Caco-2 (cell line): Measurements from ENCODE around the gene MROH2A. TPM values are rescaled to one million over a fixed set of nuclear protein-coding genes. Genes with fewer than 3 reads are reported as not detected.

Experiments
- BruUV-seq: library from RNA; stranded (reverse); fragments of 400-500 nt; replicated peaks from 2 replicates; lab custom pipeline; 2021; lab: Mats Ljungman, UMichigan
- CTCF ChIA-PET: fragments of 300-600 bp; sonication (Branson Sonifier 250); formaldehyde crosslinking; loops from one replicate; lab custom pipeline; 2022; ENCODE audit warnings: antibody characterized with exemption; lab: Charles Lee
- POLR2A ChIA-PET: fragments of 300-600 bp; sonication (Branson Sonifier 250); formaldehyde crosslinking; loops from one replicate; lab custom pipeline; 2022; ENCODE audit warnings: antibody characterized with exemption; lab: Charles Lee
- DNase-seq, 2 experiments: peaks; one replicate each; pipeline versions ENCODE4 v3.0.0 to v3.0.0-alpha.2; 2020 to 2022
- H3K27me3 ChIP-seq: replicated peaks from 2 replicates; pipeline ENCODE4 v1.6.0; 2011; ENCODE audit warnings: low read length; ENCODE audit not compliant: control insufficient read depth, insufficient read depth
- H3K36me3 ChIP-seq: 2 replicates; pipeline ENCODE4 v1.5.1; 2011; ENCODE audit warnings: low read length; ENCODE audit not compliant: control insufficient read depth, insufficient read depth
- H3K4me1 ChIP-seq: fragments of 250-450 bp; sonication (Bioruptor Pico); 2 replicates; pipeline ENCODE4 v1.5.1; 2020; ENCODE audit warnings: mild to moderate bottlenecking
- H3K4me3 ChIP-seq: 2 replicates; pipeline ENCODE4 v1.5.1; 2011; ENCODE audit warnings: low read depth, mild to moderate bottlenecking, control low read depth, low read length
- H3K9me3 ChIP-seq: fragments of 250-450 bp; sonication (Bioruptor Pico); 2 replicates; pipeline ENCODE4 v1.5.1; 2020; ENCODE audit warnings: mild to moderate bottlenecking, moderate library complexity
- H3K27ac Mint-ChIP-seq: one replicate; pipeline ENCODE4 v1.8.0; 2022; ENCODE audit warnings: mixed read lengths; ENCODE audit not compliant: unreplicated experiment
- H3K27me3 Mint-ChIP-seq: one replicate; pipeline ENCODE4 v1.8.0; 2022; ENCODE audit warnings: mixed read lengths; ENCODE audit not compliant: insufficient read depth, unreplicated experiment
- H3K36me3 Mint-ChIP-seq: one replicate; pipeline ENCODE4 v1.8.0; 2022; ENCODE audit warnings: mild to moderate bottlenecking, mixed read lengths; ENCODE audit not compliant: insufficient read depth, unreplicated experiment
- H3K4me1 Mint-ChIP-seq: one replicate; pipeline ENCODE4 v1.8.0; 2022; ENCODE audit warnings: low read depth, mixed read lengths; ENCODE audit not compliant: unreplicated experiment
- H3K4me3 Mint-ChIP-seq: one replicate; pipeline ENCODE4 v1.8.0; 2022; ENCODE audit warnings: mild to moderate bottlenecking, moderate library complexity, mixed read lengths; ENCODE audit not compliant: unreplicated experiment
- H3K9me3 Mint-ChIP-seq: one replicate; pipeline ENCODE4 v1.8.0; 2022; ENCODE audit warnings: mixed read lengths; ENCODE audit not compliant: unreplicated experiment
- CTCF ChIP-seq, 2 experiments: fragments of 200-600 bp in 1 of 2; IDR thresholded peaks; 1 replicate in 1 of 2; 2 replicates in 1 of 2; pipeline versions ENCODE4 v1.5.1 to v1.8.0; 2011 to 2022; ENCODE audit warnings: antibody characterized with exemption in 1 of 2, control low read depth in 1 of 2, inconsistent platforms in 1 of 2, low read depth in 1 of 2, low read length in 1 of 2, mild to moderate bottlenecking in 1 of 2, moderate library complexity in 1 of 2; ENCODE audit not compliant: insufficient read depth in 1 of 2, severe bottlenecking in 1 of 2, unreplicated experiment in 1 of 2
- intact Hi-C: fragments of 100-400 bp; cut with micrococcal nuclease; formaldehyde crosslinking; loops from one replicate; pipeline ENCODE4 v1.10.0; 2022; ENCODE audit not compliant: unreplicated experiment
- total RNA-seq: library from RNA; stranded (reverse); gene quantifications from 2 replicates; pipeline ENCODE4 v1.2.3, GENCODE V29; 2022

The MROH2A gene
- total RNA-seq, 1 experiment from 2014 or later: not detected

DNA sequence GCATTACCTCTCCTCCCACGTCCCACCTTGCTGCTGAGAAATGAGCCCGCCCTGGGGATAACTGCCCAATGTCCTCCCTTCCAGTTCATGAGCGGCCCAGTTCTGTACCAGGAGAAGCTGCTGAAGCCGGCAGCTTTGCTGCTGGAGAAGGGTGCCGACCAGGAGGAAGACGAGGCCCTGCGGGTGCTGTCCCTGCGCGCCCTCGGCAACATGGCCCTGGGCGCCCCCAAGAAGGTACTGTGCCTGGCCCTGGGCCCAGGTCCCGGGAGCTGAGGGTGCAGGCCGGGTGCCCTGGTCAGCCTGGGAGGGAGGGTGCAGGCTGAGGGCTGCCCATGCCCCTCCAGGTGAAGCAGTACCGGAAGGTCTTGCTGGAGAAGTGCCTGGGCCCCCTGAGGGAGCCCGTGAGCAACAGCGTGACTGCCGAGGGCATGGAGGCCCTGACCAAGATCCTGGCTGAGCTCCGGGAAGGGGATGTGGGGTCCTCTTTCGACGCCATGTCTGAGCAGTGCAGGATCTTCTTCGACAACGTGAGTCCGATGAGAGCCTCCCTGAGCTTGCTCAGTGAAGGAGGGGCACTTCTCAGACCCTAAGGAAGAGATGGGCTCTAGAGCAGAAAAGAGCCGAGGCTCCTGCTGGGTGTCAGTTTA is 50.5 kb downstream of the MROH2A start:
- H3K27ac Mint-ChIP-seq: no peak overlapping the region
- no peaks in the 10 kb centered on the region for H3K4me1 ChIP-seq
- DNase-seq: no peak
- no peak overlapping the region for H3K4me3 ChIP-seq
- ChIA-PET CTCF (interaction anchor here (0.5 kb wide), 1 partner anchor 82 kb away, joined by 3 read pairs; no protein-coding TSS in a partner anchor), POLR2A (no interaction called here)
- H3K4me1 Mint-ChIP-seq: no peaks in the 10 kb centered on the region
- no peak overlapping the region for H3K4me3 Mint-ChIP-seq
- no peaks in the 10 kb centered on the region for H3K36me3 ChIP-seq
- BruUV-seq: no TSS peak
- intact Hi-C loops: no loop called here
- H3K27me3 ChIP-seq: no peaks in the 10 kb centered on the region
- H3K36me3 Mint-ChIP-seq: peaks cover under 1% of the 10 kb centered on the region
- H3K9me3 Mint-ChIP-seq: no peaks in the 10 kb centered on the region
- no peak for TF ChIP-seq CTCF (IDR thresholded peaks at IDR 0.05; ENCODE audit: insufficient read depth in 1 of 2, low read depth in 1 of 2, low read length in 1 of 2, severe bottlenecking in 1 of 2, unreplicated experiment in 1 of 2)
- H3K9me3 ChIP-seq: no peaks in the 10 kb centered on the region
- H3K27me3 Mint-ChIP-seq: no peaks in the 10 kb centered on the region

- Histone ChIP-seq H3K27me3 (no peaks in the 10 kb centered on the region), H3K4me1 (no peaks in the 10 kb centered on the region), H3K4me3 (no peak overlapping the region), H3K9me3 (no peaks in the 10 kb centered on the region), H3K36me3 (no peaks in the 10 kb centered on the region)
- ChIA-PET CTCF (no interaction called here), POLR2A (no interaction called here)
- Mint-ChIP-seq H3K4me3 (no peak overlapping the region), H3K36me3 (peaks cover 8% of the 10 kb centered on the region), H3K4me1 (no peaks in the 10 kb centered on the region), H3K27me3 (no peaks in the 10 kb centered on the region), H3K27ac (no peak overlapping the region), H3K9me3 (no peaks in the 10 kb centered on the region)
- BruUV-seq: no TSS peak
- DNase-seq: no peak
- intact Hi-C loops: loop anchor here (5.0 kb wide), 1 partner anchor 347 kb away; no protein-coding TSS in a partner anchor
- TF ChIP-seq CTCF (IDR thresholded peaks at IDR 0.05; ENCODE audit: insufficient read depth in 1 of 2, low read depth in 1 of 2, low read length in 1 of 2, severe bottlenecking in 1 of 2, unreplicated experiment in 1 of 2): no peak
These were observed 51.3 kb downstream of the MROH2A start for GRCh38 chr2:233829193-233830110.

- H3K27ac Mint-ChIP-seq: no peak overlapping the region
- no peak for DNase-seq
- no peak overlapping the region for H3K4me3 Mint-ChIP-seq
- TF ChIP-seq CTCF (IDR thresholded peaks at IDR 0.05; ENCODE audit: insufficient read depth in 1 of 2, low read depth in 1 of 2, low read length in 1 of 2, severe bottlenecking in 1 of 2, unreplicated experiment in 1 of 2): no peak
- H3K9me3 Mint-ChIP-seq: no peaks in the 10 kb centered on the region
- no peaks in the 10 kb centered on the region for H3K4me1 Mint-ChIP-seq
- no TSS peak for BruUV-seq
- Histone ChIP-seq H3K27me3 (no peaks in the 10 kb centered on the region), H3K4me1 (no peaks in the 10 kb centered on the region), H3K36me3 (no peaks in the 10 kb centered on the region), H3K4me3 (no peak overlapping the region), H3K9me3 (no peaks in the 10 kb centered on the region)
- intact Hi-C loops: loop anchor here (5.0 kb wide), 1 partner anchor 348 kb away; no protein-coding TSS in a partner anchor
- H3K27me3 Mint-ChIP-seq: no peaks in the 10 kb centered on the region
- H3K36me3 Mint-ChIP-seq: peaks cover 16% of the 10 kb centered on the region
- ChIA-PET CTCF (no interaction called here), POLR2A (no interaction called here)
These were observed 52.1 kb downstream of the MROH2A start for GRCh38 chr2:233830111-233830802.
